ENCODE results near the gene SALL4. TPM values are rescaled to one million over a fixed set of nuclear protein-coding genes. Genes with fewer than 3 reads are reported as not detected.

The SALL4 gene
- total and polyA plus RNA-seq, 2 of the 8 experiments (the other 6 are each of a cell fraction or from before 2014, with no cell fraction given) = 108 to 235 TPM

- H2BK12ac ChIP-seq (ENCODE audit: low read depth, low read length) = no peak overlapping the region
- no peak overlapping the region for H2BK15ac ChIP-seq (ENCODE audit: low read length)
- no peak overlapping the region for H2AFZ ChIP-seq (ENCODE audit: low read length)
- POLR2A ChIA-PET (ENCODE audit: partially characterized antibody) = interaction anchor here (0.5 kb wide), 1 partner anchor 9 kb away, joined by 3 read pairs; no protein-coding TSS in a partner anchor
- CTCF ChIA-PET (ENCODE audit: partially characterized antibody) = interaction anchor here (0.6 to 1.1 kb wide), 2 partner anchors 23 to 24 kb away, joined by 3 to 4 read pairs; no protein-coding TSS in a partner anchor
- H3K4me2 ChIP-seq (ENCODE audit: insufficient read depth in 1 of 2, low read depth in 2 of 2, low read length in 2 of 2) = no peak overlapping the region
- no peaks in the 10 kb centered on the region for H3K36me3 ChIP-seq (ENCODE audit: control insufficient read depth in 2 of 4, insufficient read depth in 4 of 4, low read length in 3 of 4)
- no peaks in the 10 kb centered on the region for H3K27me3 ChIP-seq (replicated peaks in 1 of 4; ENCODE audit: control insufficient read depth in 3 of 4, extremely low read depth in 1 of 4, insufficient read depth in 3 of 4, low read length in 3 of 4)
- no peak overlapping the region for H2BK5ac ChIP-seq (ENCODE audit: low read depth, low read length)
- FAIRE-seq (no peak), DNase-seq (ENCODE audit: low read depth in 1 of 2, low spot score in 2 of 2) (no peak)
- no peak overlapping the region for H3K4ac ChIP-seq (replicated peaks; ENCODE audit: insufficient read length, low read depth, low read length)
- WGBS, 2 experiments (ENCODE audit: extremely low coverage in 1 of 2, insufficient coverage in 1 of 2, insufficient read length in 1 of 2, insufficient replicate concordance in 2 of 2, low coverage in 1 of 2, low lambda C conversion rate in 2 of 2, missing lambda C conversion rate in 1 of 2) = 73% methylated on average over 5 of the region's 5 CpGs; no CpG with 5 or more reads in 1 of the 2 experiments
- TF ChIP-seq EZH2 (IDR thresholded peaks at IDR 0.05; ENCODE audit: low read depth, low read length, severe bottlenecking) = no peak
- no peak for TF ChIP-seq YY1 (IDR thresholded peaks at IDR 0.05; ENCODE audit: low read depth, low read length)
- TF ChIP-seq USF2 (IDR thresholded peaks at IDR 0.05; ENCODE audit: low read length) = no peak
- no peak for TF ChIP-seq SUZ12 (IDR thresholded peaks at IDR 0.05; ENCODE audit: low read length)
- TF ChIP-seq CREB1 (IDR thresholded peaks at IDR 0.05) = no peak
- H3K27ac ChIP-seq (ENCODE audit: low read depth, low read length) = no peak overlapping the region
- no peak overlapping the region for H3K56ac ChIP-seq (replicated peaks; ENCODE audit: insufficient read length, low read depth, low read length)
- H3K4me1 ChIP-seq (replicated peaks in 1 of 4; ENCODE audit: control insufficient read depth in 3 of 4, insufficient read depth in 4 of 4, low read length in 3 of 4) = 0 out of 7 replicates have a peak, but pooled peaks cover 0 to 7% (median 0%) of the 10 kb centered on the region in 4 experiments
- no peak overlapping the region for H4K8ac ChIP-seq (ENCODE audit: extremely low read depth, insufficient read depth, low read length)
- no peaks in the 10 kb centered on the region for H4K20me1 ChIP-seq (replicated peaks in 1 of 2; ENCODE audit: control insufficient read depth in 1 of 2, insufficient read depth in 2 of 2, low read length in 2 of 2)
- no peak overlapping the region for H2BK120ac ChIP-seq (replicated peaks; ENCODE audit: low read depth, low read length)
- H3K14ac ChIP-seq (ENCODE audit: insufficient read length) = no peak overlapping the region
- H3K9me3 ChIP-seq (ENCODE audit: insufficient read depth in 2 of 2, low read depth in 1 of 2, low read length in 1 of 2) = no peaks in the 10 kb centered on the region
- H4K5ac ChIP-seq (ENCODE audit: insufficient read length, low read depth, low read length) = no peak overlapping the region
- no peaks in the 10 kb centered on the region for H3K79me2 ChIP-seq (ENCODE audit: control insufficient read depth in 1 of 2, insufficient read depth in 2 of 2, low read length in 2 of 2)
- no peak overlapping the region for H3K4me3 ChIP-seq (ENCODE audit: extremely low read depth in 1 of 4, insufficient read depth in 2 of 4, low read depth in 3 of 4, low read length in 4 of 4)
- no peak overlapping the region for H2AK5ac ChIP-seq (ENCODE audit: low read depth, low read length)
- no peak overlapping the region for H3K18ac ChIP-seq (ENCODE audit: extremely low read depth, low read length)
- H3K79me1 ChIP-seq (ENCODE audit: low read depth, low read length) = no peaks in the 10 kb centered on the region; the same call in 1 of the 2 replicates
- no peak overlapping the region for H3K23ac ChIP-seq (ENCODE audit: insufficient read length)
- H4K91ac ChIP-seq (replicated peaks; ENCODE audit: insufficient read length, low read length) = no peak overlapping the region
- no peaks in the 10 kb centered on the region for H3K23me2 ChIP-seq (ENCODE audit: low read depth, low read length)
- H2BK20ac ChIP-seq (ENCODE audit: low read length) = no peak overlapping the region
- H3K9ac ChIP-seq (replicated peaks in 1 of 4; ENCODE audit: extremely low read depth in 1 of 4, low read depth in 3 of 4, low read length in 3 of 4) = no peak overlapping the region
Measured at GRCh38 chr20:51736947-51737346, 65.4 kb downstream of the SALL4 start.
